GM19043 (cell line): ENCODE results near the gene PGBD5.

Experiments
- ATAC-seq: cut with Tn5 transposase; IDR thresholded peaks from one replicate; pipeline ENCODE4 v1.9.1; 2021; ENCODE audit warnings: low read depth; ENCODE audit not compliant: unreplicated experiment

Gene PGBD5

DNA sequence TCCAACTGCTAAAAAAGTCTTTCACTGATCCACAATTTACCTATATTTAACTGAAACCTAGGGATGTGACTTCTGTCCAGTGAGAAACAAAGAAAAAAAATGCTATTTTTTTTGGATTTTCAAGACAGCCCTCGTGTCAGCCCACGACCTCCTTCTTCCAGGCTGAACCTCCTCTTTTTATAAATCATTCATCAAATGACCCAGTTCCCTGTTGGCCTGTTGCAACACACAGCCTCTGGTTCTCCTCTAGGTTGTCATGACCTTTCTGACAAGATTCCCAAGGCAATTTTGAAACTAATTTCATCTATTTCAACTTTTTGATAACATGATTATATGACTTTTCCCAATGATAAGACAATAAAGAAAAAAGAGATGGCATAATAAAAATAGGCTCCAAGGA, 74.6 kb downstream of the PGBD5 start:
- no peak for ATAC-seq

DNA sequence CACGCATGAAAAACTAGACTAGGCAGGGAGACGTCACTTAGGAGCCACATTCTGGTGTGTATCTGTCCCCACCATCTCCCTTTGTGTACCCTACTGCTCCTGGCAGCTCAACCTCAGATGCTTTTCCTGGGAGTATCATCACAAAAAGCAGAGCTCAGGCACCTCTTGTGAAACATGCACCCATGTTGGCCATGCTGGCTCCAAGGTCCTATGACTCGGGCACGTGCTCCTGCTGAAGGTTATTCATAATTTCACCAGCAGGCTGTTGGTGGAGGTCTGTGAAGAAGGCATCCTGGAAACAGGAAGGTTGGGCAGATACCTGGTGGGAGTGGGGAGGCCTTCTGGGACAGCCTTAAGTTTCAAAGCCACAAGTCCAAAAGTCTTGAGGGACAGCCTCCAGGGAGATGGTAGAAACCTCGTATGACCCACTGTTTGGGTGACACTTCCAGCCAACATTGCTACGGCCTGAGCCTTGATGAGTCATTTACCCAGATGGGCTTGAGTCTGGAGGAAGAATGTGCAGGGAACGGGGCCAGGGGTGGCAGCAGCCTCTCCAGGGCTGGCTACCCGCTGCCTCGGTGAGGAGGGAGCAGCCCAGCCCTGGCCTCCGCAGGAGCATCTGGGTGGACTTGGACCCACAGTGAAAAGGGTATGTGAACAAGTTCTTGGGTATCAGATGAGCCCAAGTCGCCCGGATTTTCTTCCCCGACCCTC, 75.8 kb downstream of the PGBD5 start:
- ATAC-seq = no peak

DNA sequence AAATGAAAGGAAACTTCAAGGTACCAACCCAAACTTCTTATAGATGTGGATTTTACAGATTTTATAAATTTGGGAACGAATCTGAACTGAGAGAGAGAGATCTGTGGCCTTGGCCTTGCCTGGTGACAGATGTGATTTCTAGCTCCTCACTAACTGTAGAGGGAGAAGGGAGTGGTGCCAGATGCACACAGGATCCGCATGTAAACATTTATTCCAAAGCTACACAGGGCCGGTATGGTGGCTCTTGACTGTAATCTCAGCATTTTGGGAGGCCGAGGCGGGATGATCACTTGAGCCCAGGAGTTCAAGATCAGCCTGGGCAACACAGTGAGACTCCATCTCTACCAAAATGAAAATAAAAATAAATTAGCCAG, 77.1 kb downstream of the PGBD5 start:
- no peak for ATAC-seq

GRCh38 chr1:230348386-230349019, 77.6 kb downstream of the PGBD5 start:
- no peak for ATAC-seq

- ATAC-seq = no peak
Observed at GRCh38 chr1:230347896-230348295, 78.2 kb downstream of the PGBD5 start.

GRCh38 chr1:230345139-230345885, 80.8 kb downstream of the PGBD5 start:
- no peak for ATAC-seq

GRCh38 chr1:230342699-230343098, 83.4 kb downstream of the PGBD5 start:
- ATAC-seq = no peak

GRCh38 chr1:230342019-230342418, 84.1 kb downstream of the PGBD5 start:
- ATAC-seq = no peak

DNA sequence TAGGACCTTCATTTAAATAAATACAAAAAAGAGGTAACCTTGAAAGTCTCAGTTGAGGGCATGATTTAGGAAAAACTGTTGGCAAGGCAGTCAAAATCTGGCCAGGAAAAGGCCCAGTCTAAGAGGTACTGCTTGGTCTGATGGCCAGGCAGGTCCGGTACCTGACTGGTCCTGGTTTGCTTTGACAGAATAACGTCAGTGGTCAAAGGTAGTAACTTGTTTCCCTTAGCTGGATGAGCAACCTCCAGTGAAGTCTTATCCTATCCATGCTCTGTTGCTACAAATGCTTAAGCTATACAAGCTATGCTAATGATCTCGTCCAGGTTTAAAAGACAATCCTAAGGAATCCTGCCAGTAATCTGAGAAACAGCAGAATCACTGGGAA, 85.0 kb downstream of the PGBD5 start:
- ATAC-seq = no peak

DNA sequence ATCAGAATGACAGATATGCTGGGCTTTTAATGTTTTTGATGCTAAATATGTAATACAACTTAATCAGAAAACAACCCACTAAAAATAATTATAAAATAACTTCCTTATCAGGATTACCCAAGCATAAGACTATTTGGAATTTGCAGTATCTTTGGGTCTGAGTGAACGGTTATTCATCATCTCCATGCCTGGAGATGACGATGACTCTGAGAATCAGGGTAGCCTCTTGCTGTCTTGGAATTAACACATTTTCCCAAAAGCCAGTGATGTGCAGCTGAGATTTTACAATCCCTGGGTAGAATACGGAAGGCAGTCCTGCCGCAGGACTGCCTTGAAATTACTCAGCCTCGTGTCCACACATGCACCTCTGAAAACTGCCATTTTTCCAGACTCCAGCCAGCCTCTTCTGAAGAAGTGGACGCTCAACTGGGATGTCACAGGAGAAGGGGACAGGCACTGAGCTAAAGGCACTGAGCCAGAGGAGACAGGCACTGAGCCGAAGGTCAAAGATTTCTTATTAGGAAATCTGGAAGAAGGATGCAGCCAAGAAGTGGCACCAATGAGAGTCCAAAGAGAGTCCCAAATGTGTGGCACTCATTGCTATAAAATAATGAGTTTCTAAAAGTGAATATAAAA, 85.5 kb downstream of the PGBD5 start:
- ATAC-seq = no peak

DNA sequence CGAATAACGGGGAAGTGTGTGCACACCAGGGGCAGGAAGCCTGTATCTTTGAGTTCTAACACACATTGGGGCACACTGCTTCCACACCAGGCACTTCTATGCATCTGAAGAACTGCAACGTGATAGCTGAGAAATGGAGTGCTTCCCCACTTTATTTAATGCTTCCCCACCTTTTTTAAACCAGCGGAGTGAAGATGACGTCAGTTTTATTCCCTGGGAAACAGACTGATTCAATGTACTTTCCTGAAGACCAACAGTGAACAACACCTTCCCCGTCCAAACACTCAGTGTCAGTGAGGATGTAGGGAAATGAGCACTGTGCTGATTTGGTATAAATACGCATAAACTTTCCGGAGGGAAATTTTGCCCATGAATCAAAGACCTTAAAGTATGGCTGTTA, 87.1 kb downstream of the PGBD5 start:
- no peak for ATAC-seq

GRCh38 chr1:230337266-230337665, 88.9 kb downstream of the PGBD5 start:
- no peak for ATAC-seq

- ATAC-seq = no peak
Observed at GRCh38 chr1:230335861-230336522, 90.1 kb downstream of the PGBD5 start.

DNA sequence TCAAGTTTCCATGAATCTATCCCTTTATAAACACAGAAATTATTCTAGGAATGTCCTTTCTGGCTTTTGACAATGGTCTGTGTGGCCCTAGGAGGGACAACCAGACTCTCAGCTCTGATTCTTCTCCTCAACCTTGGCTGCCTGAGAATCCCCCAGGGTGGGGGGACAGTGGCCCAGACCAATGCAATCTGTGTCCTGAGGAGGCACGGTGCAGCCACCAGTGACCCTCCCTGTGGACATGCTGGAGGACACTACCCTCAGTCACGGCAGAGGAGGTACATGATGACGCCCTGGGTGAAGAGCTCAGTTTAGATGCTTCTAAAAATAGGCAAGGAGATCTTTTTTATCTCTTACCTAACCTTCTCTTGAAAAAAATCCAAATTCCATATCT, 91.7 kb downstream of the PGBD5 start:
- ATAC-seq = no peak

DNA sequence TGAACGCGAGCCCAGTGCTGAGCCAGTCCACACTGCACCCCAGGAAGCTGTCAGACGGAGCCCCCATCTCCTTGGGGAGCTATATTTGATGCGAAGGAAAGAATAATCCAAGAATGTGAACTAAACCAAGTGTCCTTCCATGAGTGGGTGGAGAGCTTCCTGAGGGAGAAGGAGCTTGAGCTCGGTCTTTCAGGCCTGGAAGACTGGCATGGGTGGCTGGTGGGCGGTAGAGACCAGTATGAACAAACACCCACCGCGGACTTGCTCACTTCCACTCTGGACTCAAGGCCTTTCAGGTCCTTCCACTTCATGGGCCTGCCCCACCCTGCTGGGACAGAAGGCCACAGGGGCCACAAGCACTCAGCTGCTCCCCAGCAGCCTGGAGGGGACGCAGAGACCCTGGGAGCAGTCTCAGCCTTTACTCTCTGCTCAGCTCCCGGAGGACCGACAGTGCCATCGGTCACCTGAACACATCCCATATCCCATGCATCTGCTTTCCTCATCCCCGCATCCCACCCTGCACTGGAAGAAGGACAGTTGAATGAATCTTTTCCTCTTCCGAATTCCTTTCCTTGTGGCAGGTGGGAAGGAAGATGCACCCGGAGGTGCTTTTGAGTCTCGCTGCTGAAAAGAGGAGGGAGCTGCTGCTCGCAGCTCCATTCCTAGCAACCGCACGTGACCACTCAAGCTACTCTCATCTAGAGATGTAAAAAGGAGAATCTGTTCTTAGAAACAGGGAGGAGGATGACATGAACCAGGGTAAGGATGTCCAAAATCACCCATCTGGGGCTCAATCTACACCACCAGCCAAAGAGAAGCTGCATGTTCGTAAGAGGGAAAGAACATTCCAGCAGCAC, 92.3 kb downstream of the PGBD5 start:
- ATAC-seq = no peak

- ATAC-seq = no peak
Observed at GRCh38 chr1:230332575-230333066, 93.5 kb downstream of the PGBD5 start.

DNA sequence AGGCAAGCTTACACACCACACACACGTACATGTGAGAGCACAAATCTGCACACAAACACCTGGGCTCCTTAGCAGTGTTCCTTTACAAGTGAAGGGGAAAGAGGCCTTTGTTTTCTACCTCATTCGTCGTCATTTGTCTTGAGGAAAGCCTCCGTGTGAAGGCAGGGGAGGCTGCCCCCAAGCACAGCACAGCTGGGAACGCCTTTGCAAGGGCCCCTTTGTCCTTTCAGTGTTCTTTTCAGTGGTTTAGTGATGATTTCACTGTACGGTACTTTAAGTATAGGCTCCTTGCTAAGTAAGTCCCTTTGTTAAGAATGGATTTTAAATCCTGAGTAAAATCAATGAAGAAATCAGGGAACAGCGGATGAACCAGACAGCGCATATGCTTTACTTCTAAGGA, 94.1 kb downstream of the PGBD5 start:
- ATAC-seq = no peak

- ATAC-seq = no peak
Observed at GRCh38 chr1:230330157-230330556, 96.0 kb downstream of the PGBD5 start.

- no peak for ATAC-seq
Observed at GRCh38 chr1:230328342-230329015, 97.7 kb downstream of the PGBD5 start.
